ENCODE measurements around the gene NT5DC4. TPM values are rescaled to one million over a fixed set of nuclear protein-coding genes. Genes with fewer than 3 reads are reported as not detected.

The NT5DC4 gene
- total RNA-seq, 1 donor from 2014 or later: not detected

GRCh38 chr2:112718863-112719370 is 1.9 kb upstream of the NT5DC4 start:
- H3K9me3 Mint-ChIP-seq: peaks cover 4% of the 10 kb centered on the region
- DNase-seq (ENCODE audit: low spot score): no peak
- H3K27me3 Mint-ChIP-seq (ENCODE audit: insufficient read depth, low read depth): no peaks in the 10 kb centered on the region
- no peak overlapping the region for H3K27ac Mint-ChIP-seq
- H3K36me3 Mint-ChIP-seq: no peaks in the 10 kb centered on the region
- no peak overlapping the region for H3K4me3 ChIP-seq
- H3K4me3 Mint-ChIP-seq: peak overlapping the region; percentile 17
- no peak overlapping the region for H2AFZ ChIP-seq (replicated peaks)
- H3K36me3 ChIP-seq: no peaks in the 10 kb centered on the region
- no peak overlapping the region for H3K27ac ChIP-seq
- no peaks in the 10 kb centered on the region for H3K27me3 ChIP-seq
- peaks cover 2% of the 10 kb centered on the region for H3K4me1 Mint-ChIP-seq
- H3K9ac ChIP-seq: no peak overlapping the region
- TF ChIP-seq CTCF (IDR thresholded peaks at IDR 0.05) (no peak), EZH2phosphoT487 (IDR thresholded peaks at IDR 0.05) (no peak), EZH2 (IDR thresholded peaks at IDR 0.05) (no peak)
- no peaks in the 10 kb centered on the region for H3F3A ChIP-seq (ENCODE audit: low read depth)
- no peaks in the 10 kb centered on the region for H3K9me3 ChIP-seq (ENCODE audit: low read depth)
- no peaks in the 10 kb centered on the region for H3K4me1 ChIP-seq
- no peak overlapping the region for H3K4me2 ChIP-seq
- H4K20me1 ChIP-seq (ENCODE audit: low read depth): no peaks in the 10 kb centered on the region
- no peaks in the 10 kb centered on the region for H3K79me2 ChIP-seq (ENCODE audit: low read depth)

- no peaks in the 10 kb centered on the region for H3K79me2 ChIP-seq (ENCODE audit: low read depth)
- Mint-ChIP-seq H3K27ac (no peak overlapping the region), H3K36me3 (no peaks in the 10 kb centered on the region), H3K4me3 (no peak overlapping the region), H3K9me3 (peaks cover 4% of the 10 kb centered on the region), H3K27me3 (ENCODE audit: insufficient read depth, low read depth) (no peaks in the 10 kb centered on the region), H3K4me1 (no peaks in the 10 kb centered on the region)
- no peak for DNase-seq (ENCODE audit: low spot score)
- H3K27me3 ChIP-seq: no peaks in the 10 kb centered on the region
- no peak for TF ChIP-seq EZH2phosphoT487 (IDR thresholded peaks at IDR 0.05)
- H3K27ac ChIP-seq: no peak overlapping the region
- no peaks in the 10 kb centered on the region for H4K20me1 ChIP-seq (ENCODE audit: low read depth)
- no peaks in the 10 kb centered on the region for H3K36me3 ChIP-seq
- no peak overlapping the region for H2AFZ ChIP-seq (replicated peaks)
- H3K9me3 ChIP-seq (ENCODE audit: low read depth): no peaks in the 10 kb centered on the region
- no peaks in the 10 kb centered on the region for H3K4me1 ChIP-seq
- no peak overlapping the region for H3K4me3 ChIP-seq
- no peaks in the 10 kb centered on the region for H3F3A ChIP-seq (ENCODE audit: low read depth)
- H3K9ac ChIP-seq: no peak overlapping the region
- no peak overlapping the region for H3K4me2 ChIP-seq
Observed at GRCh38 chr2:112721819-112722522, 1.2 kb downstream of the NT5DC4 start.

- no peak for TF ChIP-seq EZH2phosphoT487 (IDR thresholded peaks at IDR 0.05)
- no peak for TF ChIP-seq EZH2 (IDR thresholded peaks at IDR 0.05)
- Mint-ChIP-seq H3K36me3 (no peaks in the 10 kb centered on the region), H3K4me3 (no peak overlapping the region)
Observed at GRCh38 chr2:112722816-112723546, 2.2 kb downstream of the NT5DC4 start.

GRCh38 chr2:112723547-112723940 is 2.7 kb downstream of the NT5DC4 start:
- Histone ChIP-seq H3K9me3 (ENCODE audit: low read depth) (no peaks in the 10 kb centered on the region), H3K79me2 (ENCODE audit: low read depth) (no peaks in the 10 kb centered on the region), H3K27ac (no peak overlapping the region), H3K4me1 (no peaks in the 10 kb centered on the region), H3K27me3 (no peaks in the 10 kb centered on the region), H3F3A (ENCODE audit: low read depth) (no peaks in the 10 kb centered on the region), H3K4me3 (no peak overlapping the region), H2AFZ (replicated peaks) (no peak overlapping the region), H3K4me2 (no peak overlapping the region), H4K20me1 (ENCODE audit: low read depth) (no peaks in the 10 kb centered on the region), H3K36me3 (no peaks in the 10 kb centered on the region), H3K9ac (no peak overlapping the region)
- TF ChIP-seq EZH2 (IDR thresholded peaks at IDR 0.05) (no peak), CTCF (IDR thresholded peaks at IDR 0.05) (no peak), EZH2phosphoT487 (IDR thresholded peaks at IDR 0.05) (no peak)
- DNase-seq (ENCODE audit: low spot score): no peak
- Mint-ChIP-seq H3K9me3 (no peaks in the 10 kb centered on the region), H3K36me3 (no peaks in the 10 kb centered on the region), H3K4me1 (no peaks in the 10 kb centered on the region), H3K4me3 (no peak overlapping the region), H3K27ac (no peak overlapping the region), H3K27me3 (ENCODE audit: insufficient read depth, low read depth) (peaks cover 4% of the 10 kb centered on the region)

More at GRCh38 chr2:112722816-112723546, 2.2 kb downstream of the NT5DC4 start:
- H3K27ac Mint-ChIP-seq: peak overlapping the region; percentile 25
- Histone ChIP-seq H3K4me3 (no peak overlapping the region), H3K79me2 (ENCODE audit: low read depth) (no peaks in the 10 kb centered on the region), H3K9me3 (ENCODE audit: low read depth) (no peaks in the 10 kb centered on the region), H3K9ac (no peak overlapping the region), H3K27me3 (no peaks in the 10 kb centered on the region), H3K27ac (no peak overlapping the region), H4K20me1 (ENCODE audit: low read depth) (no peaks in the 10 kb centered on the region), H3K4me2 (no peak overlapping the region), H3K4me1 (no peaks in the 10 kb centered on the region), H2AFZ (replicated peaks) (no peak overlapping the region), H3F3A (ENCODE audit: low read depth) (no peaks in the 10 kb centered on the region), H3K36me3 (no peaks in the 10 kb centered on the region)
- H3K27me3 Mint-ChIP-seq (ENCODE audit: insufficient read depth, low read depth): peaks cover 2% of the 10 kb centered on the region
- H3K9me3 Mint-ChIP-seq: no peaks in the 10 kb centered on the region
- H3K4me1 Mint-ChIP-seq: no peaks in the 10 kb centered on the region
- no peak for DNase-seq (ENCODE audit: low spot score)

Measured in neural progenitor cell (in vitro differentiated cells).